ENCODE results near the gene JARID2.

JARID2 gene

GRCh38 chr6:15362274-15363160 is 116.6 kb downstream of the JARID2 start:
- DNase-seq, result no peak

- DNase-seq, result no peak
Measured at GRCh38 chr6:15363164-15363522, 117.3 kb downstream of the JARID2 start.

DNA sequence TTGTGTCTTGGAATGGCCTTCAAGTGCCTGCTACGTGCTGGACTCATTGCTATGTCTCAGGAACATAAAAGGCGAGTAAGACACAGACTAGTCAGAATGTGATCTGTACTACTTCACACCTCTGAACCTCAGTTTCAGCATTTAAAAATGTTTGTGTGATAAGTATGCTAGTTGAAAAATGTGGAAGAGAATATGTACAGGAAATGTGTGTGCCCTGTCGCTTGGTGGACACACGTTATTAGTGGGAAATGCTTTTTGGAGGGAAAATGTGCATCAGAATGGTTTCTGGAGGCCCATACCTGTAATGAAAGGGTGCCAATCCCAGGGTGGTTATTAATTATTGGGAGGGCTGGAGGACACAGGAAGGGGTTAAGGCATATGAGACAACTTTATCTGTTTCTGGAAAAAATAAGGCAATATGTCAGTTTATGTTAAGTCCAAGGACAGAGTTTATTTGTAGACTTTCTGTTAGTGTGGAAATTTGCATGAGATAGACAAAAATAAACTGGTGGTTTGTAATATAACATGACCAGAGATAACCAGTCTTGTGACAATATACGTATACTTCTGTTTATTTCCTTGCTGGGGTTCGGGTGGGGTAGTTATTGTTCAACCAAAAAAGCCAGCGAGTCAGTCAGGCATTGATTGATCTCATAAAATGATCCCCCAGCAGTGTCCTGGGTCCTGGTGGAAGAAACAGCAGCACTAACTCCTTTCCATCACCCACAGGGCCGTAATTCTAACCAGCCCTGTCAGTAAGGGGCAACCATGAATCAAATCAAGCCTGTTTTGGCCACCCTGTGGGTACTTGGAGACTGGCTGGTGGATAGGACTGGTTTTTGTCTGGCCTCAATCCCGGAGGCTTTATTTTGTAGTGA is 117.9 kb downstream of the JARID2 start:
- no peak for DNase-seq

GRCh38 chr6:15364401-15365037 is 118.7 kb downstream of the JARID2 start:
- DNase-seq, result no peak

GRCh38 chr6:15365273-15365687 is 119.4 kb downstream of the JARID2 start:
- no peak for DNase-seq

DNA sequence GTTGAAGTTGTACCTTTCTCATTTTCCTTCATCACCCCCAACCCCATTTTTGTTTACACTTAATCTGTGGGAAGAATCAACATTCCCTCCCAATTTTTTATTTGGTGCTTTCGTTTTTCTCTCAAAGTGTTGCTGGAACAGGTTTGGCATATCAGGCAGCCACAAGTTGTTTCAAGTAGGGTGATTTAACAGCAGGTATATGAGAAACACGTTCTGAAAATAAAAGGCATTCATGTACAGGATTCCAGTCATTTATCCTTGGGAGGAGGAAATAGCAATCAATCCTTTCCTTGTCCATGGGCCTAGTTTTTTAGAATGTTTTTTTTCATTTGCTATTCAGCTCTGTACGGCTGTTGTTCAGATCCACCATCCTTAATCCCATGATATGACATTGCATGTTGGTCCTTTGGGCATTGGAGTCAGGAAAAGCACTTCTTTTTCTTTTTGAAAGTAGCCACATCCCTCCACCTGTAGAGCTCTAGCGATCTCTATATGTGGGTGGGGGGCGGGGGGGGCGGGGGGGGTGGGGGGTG is 120.2 kb downstream of the JARID2 start:
- DNase-seq, result no peak

- no peak for DNase-seq
Measured at GRCh38 chr6:15366879-15367278, 121.0 kb downstream of the JARID2 start.

DNA sequence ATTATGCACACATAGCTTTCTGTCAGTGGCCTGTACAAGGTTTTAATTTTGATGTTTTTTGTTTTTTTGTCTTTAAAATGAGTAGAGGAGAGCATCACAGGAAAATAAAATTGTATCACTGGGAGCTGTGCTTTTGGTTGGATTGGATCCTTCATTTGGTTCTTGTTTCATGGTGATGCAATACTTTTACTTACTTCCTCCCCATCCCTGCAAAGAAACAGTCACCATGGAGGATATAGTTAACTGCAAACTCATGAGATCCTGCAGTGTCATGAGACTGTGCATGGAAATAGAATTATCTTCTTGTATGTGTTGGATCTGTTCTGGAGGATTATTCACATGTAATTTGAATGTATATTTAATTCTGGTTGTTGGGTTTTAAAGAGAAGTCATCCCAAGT is 122.3 kb downstream of the JARID2 start:
- DNase-seq, result no peak

GRCh38 chr6:15368873-15369272 is 123.0 kb downstream of the JARID2 start:
- DNase-seq, result no peak

GRCh38 chr6:15369838-15370237 is 124.0 kb downstream of the JARID2 start:
- DNase-seq, result no peak

GRCh38 chr6:15370733-15371671 is 125.1 kb downstream of the JARID2 start:
- no peak for DNase-seq

DNA sequence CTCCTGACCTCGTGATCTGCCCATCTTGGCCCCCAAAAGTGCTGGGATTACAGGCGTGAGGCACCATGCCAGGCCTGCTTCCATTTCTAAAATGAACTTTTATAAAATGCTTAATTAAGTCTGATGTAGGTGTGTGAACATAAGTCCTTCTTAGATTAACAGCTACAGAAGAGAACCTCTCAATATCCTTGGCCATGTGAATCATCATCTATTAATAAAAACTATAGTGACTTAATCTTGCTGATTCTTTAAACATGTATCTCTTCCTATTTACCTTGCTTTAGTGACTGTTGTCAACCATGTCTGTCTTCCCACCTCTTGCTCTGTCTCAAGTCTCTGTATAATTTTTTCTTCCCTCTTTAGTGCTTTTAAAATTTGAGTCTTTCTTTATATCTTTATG is 127.1 kb downstream of the JARID2 start:
- DNase-seq, result no peak

DNA sequence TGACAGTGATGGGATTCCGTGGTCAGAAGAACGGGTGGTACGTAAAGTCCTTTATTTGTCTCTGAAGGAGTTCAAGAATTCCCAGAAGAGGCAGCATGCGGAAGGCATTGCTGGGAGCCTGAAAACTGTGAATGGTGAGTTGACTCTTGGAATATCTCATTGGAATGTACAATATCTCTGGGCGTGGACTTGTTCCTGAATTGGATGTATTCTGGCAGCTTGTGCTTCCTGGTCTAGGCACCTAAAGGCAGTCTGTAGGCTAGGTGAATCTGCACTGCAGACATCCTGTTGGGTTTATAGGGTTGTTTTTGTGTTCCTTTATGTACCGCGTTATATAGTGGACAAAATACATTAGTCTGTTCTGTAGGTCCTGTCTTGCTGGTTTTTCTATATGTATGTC is 128.2 kb downstream of the JARID2 start:
- DNase-seq, result no peak

GRCh38 chr6:15375018-15375417 is 129.1 kb downstream of the JARID2 start:
- DNase-seq, result no peak

GRCh38 chr6:15375638-15376290 is 129.9 kb downstream of the JARID2 start:
- DNase-seq, result no peak

DNA sequence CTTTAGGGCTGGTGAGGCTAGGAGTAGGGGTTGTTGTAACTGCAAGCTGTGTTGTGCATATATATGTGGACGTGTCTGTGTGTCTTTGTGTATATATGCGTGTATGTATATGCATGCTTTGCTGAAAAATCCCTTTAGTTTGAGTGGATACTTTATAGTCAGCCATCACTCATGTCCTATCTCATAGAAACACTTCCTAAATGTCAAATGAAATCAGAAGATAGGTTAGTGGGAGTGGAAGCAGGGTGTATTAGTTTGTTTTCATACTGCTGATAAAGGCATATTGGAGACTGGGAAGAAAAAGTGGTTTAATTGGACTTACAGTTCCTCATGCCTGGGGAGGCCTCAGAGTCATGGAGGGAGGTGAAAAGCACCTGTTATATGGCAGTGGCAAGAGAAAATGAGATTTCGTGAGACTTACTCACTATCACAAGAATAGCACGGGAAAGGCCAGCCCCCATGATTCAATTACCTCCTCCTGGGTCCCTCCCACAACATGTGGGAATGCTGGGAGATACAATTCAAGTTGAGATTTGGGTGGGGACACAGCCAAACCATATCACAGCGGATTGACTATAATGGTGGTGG is 131.1 kb downstream of the JARID2 start:
- DNase-seq, result no peak

DNA sequence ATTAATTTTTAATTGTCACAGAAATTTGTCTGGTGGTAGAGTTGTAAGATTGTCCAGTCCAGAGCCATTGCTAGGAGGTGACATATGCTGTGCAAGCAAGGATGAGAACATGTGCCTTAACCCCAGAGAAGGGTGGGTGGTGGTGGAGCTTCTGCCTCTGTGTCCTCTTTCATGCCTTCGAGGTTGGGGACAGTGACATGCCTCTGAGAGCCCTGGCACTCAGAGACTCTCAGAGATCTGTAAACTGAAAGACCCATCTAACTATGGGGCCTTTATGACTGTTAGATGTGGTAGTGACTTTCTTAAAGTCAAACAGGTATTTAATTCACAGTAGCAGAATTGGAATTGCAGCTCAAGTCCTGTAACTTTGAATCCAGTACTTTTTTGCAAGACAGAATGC is 132.4 kb downstream of the JARID2 start:
- no peak for DNase-seq

GRCh38 chr6:15378866-15379265 is 133.0 kb downstream of the JARID2 start:
- DNase-seq, result no peak

GRCh38 chr6:15380351-15380750 is 134.5 kb downstream of the JARID2 start:
- DNase-seq, result no peak

DNA sequence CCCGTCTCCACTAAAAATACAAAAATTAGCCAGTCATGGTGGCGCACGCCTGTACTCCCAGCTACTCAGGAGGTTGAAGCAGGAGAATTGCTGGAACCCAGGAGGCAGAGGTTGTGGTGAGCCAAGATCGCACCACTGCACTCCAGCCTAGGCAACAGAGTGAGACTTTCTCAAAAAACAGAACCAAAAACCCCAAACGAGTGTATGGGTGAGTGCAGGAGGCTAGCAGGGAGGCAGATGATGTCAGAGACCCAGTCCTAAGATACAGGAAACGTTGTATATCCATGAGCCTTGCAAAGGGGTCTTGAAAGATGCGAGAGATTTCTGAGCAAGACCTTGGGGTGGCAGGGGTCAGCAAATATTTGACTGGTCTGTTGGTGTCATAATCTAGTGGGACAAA is 136.2 kb downstream of the JARID2 start:
- DNase-seq, result no peak

GRCh38 chr6:15382712-15383111 is 136.8 kb downstream of the JARID2 start:
- DNase-seq, result no peak

All from GOT3 (cell line).